GM21825 (cell line): Measurements from ENCODE around the gene RNF220.
"Not testable (repeated sequence)": the region's sequence is repeated elsewhere in the genome, so short reads cannot be mapped to it uniquely, and the experiment has no call there.

ENCODE experiments used
- ATAC-seq: cut with Tn5 transposase; IDR thresholded peaks from one replicate; pipeline ENCODE4 v1.9.1; 2021; ENCODE audit warnings: mild to moderate bottlenecking, moderate library complexity; ENCODE audit not compliant: unreplicated experiment

RNF220 gene

GRCh38 chr1:44545961-44546360, 140.9 kb downstream of the RNF220 start:
- ATAC-seq, result no peak

GRCh38 chr1:44546403-44547053, 141.5 kb downstream of the RNF220 start:
- no peak for ATAC-seq

DNA sequence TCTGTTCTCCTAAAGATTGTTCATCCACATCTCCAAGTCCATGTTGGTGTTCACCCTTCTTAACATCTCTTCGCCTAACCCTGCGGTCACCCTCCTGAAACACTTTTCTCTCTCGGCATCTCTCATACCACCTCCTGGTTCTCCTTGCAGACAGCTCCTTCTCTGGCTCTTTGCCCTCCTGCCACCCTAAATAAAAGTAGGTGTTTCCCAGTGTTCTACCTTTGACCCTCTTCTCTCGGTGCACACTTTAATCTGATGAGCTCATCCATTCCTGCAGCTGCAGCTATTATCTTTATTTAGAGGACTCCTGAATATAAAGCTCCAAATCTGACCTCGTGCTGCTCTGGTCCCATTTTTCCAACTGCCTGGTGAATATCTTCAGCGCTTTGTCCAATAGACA, 142.3 kb downstream of the RNF220 start:
- ATAC-seq, result no peak

- no peak for ATAC-seq
These were observed 142.8 kb downstream of the RNF220 start for GRCh38 chr1:44547837-44548236.

DNA sequence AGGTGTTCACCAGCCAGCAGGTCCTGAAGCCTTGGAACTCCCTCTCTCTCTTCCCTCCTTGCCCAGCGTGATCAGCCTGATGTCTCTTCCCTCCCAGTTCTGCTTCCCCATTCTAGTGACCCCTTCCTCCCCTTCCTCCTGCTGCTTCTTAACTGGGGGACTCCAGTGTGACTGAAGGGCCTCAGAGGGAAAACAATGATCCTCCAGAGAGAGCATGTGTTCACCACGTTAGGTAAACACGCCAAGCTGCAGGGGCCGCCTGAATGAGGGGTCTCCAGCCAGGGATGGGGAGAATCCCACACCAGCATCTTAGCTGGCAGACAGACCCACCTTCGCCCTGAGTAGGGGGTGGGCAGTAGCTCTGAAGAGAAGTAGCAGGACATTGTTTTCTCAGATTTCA, 144.5 kb downstream of the RNF220 start:
- ATAC-seq, result no peak

DNA sequence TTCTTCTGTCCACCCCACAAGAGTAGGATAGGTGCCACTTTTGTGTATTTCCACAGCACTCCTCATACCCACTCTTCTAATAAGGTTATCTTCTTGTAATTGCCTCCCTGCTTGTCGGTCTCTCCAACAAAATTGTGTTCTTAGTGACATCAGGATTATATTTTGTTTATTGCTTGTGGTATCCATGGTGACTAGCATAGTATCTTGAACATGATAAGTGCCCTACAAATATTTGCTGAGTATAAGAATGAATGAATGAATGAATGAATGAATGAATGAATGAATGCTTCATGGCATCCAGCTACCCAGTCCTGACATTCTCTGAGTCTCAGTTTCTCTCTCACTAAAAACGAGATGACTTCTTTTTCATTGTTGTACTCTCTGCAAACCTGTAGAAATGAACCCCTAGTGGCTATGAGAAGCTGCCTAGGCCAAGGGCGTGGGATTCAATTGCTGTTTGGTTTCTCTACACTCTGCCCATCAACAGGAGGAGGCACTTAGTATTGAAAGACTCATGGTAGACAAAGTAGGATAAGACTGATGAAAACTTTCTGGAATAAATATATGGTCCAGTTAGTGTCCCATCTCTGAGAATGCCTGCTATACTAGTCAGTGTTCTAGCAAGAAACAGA, 148.2 kb downstream of the RNF220 start:
- no peak for ATAC-seq

DNA sequence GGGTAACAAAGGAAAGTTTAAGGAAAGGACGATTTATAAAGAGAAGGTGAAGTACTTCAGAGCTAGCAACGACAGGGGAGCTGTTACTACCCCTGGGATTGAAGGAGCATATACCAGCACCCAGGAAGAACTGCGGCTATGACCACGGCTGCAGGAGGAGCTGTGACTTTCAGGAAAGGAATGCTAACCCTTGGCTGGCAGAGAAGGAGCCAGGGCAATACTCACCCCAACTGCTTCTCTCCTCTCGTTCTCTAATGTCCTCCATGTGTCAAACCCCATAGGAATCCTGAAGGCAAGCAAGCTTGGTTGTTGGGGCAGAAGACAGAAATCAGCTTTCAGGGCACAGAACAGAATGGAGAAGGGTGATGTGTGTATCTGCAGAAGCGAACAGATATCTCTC, 148.7 kb downstream of the RNF220 start:
- ATAC-seq, result no peak

DNA sequence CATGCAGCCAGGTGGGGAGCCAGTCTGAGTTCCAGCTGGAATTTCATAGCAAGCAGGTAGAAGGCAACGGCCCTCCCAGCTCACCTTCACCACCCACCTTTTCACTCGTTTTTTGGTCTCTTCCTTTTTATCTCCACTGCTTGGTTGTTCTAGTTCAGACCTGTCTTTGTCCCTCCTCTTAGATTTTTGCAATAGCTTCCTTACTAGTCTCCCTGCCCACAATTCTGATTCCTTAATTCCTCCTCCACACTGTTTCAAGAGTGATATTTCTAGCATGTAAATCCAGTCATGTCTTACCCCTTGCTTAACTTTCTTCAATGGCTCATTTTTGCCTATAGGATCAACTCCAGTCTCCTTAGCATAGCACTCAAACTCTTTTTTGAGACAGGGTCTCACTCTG, 149.7 kb downstream of the RNF220 start:
- no peak for ATAC-seq

DNA sequence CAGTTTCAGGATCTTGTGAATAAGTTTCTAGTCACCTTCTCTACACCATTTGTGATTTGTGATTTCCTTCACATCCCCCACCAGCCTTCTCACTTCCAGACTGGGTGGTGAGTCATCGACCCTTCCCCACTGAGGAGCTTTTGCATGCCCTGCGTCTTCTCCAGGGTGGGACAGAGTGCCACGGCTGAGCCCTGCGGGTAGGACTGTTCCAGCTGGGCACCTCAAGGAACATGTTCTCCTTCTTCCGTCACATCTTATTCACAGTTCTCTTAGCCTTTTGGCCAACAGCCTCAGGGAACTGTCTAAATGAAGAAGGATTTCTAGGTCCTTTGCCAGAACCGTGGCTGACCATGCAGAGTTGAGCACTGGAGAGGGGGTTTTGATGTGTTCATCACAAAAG, 152.7 kb downstream of the RNF220 start:
- ATAC-seq, result no peak

DNA sequence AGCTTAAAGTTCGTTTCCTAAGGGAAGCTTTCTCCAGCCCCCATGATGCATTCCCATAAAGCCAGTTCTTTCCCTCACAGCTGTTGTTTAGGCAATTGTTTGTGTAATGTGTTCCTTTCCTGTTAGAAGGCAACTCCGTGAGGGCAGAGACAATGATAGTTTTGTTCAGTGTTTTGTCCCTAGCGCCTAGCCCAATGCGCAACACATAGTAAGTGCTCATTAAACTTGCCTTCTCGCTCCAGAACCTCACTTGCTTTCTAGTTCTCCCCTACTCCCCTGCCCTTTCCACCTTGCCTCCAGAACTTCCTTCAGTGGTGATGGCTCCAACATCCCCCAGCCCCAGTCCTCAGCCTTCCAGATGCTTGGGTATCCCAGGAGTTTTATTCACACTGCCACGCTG, 153.8 kb downstream of the RNF220 start:
- ATAC-seq, result no peak

DNA sequence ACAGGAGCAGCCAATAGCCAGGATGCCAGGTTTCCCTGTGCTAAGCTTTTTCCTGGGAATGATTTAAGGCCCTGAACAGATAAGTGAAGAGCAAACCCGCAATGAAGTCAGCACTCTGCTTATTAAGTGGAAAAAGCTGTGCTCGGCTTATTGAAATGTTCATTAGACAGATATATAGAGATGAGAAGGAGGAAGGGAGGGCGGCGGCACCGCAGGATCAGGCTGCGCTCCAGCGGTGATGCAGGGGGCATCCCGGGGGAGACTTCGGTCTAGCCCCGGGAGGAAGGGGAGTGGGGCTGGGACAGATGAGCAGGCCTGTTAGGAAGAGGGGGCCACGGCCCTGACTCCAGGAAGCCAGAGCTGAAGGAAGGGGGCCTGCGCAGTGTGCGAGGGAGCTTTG, 154.3 kb downstream of the RNF220 start:
- ATAC-seq, result no peak

DNA sequence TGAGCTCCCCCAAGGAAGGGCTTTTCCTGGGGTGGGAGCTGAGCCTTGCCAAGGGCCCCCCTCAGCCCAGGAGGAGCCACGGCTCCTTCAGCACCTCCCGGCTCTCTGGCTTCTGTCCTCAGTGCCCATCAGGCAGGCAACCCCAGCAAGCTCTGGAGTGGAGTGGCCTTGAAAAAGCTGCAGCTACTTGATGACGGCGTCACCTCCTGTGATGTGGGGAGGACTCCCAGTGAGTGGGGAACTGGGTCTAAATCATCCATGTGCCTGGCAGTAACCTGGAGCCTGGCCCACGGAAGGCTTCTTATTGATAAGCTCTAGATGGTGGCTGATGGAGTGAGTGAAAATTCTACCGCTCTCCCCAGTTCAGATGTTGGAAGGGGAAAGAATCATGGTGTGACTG, 154.9 kb downstream of the RNF220 start:
- ATAC-seq, result no peak

GRCh38 chr1:44560696-44561095, 155.6 kb downstream of the RNF220 start:
- not testable (repeated sequence) for ATAC-seq

DNA sequence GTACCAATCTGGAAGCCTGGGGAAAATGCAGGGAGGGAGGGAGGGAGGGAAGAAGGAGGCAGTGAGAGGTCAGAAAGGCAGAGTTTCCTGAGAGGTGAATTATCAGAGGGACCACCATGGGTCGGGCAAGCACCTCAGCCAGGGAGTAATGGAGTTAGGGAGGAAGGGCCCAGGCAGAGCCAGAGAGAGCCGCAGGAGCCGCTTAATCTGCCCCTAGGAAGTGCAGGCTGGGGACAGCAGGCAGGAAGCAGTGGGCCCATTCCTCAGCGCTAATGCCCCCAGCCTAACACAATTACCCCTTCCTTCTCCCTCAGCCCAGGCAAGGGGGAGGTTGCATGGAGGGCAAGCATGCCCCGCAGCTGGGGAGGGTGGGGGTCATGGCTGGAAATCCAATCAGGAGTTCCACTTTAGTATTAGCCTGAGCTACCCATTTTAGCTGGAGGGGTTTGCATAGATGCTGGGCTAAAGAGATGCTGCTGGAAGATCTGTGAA, 160.2 kb downstream of the RNF220 start:
- no peak for ATAC-seq

GRCh38 chr1:44565833-44566232, 160.8 kb downstream of the RNF220 start:
- ATAC-seq, result no peak

GRCh38 chr1:44566281-44567046, 161.4 kb downstream of the RNF220 start:
- ATAC-seq, result no peak

DNA sequence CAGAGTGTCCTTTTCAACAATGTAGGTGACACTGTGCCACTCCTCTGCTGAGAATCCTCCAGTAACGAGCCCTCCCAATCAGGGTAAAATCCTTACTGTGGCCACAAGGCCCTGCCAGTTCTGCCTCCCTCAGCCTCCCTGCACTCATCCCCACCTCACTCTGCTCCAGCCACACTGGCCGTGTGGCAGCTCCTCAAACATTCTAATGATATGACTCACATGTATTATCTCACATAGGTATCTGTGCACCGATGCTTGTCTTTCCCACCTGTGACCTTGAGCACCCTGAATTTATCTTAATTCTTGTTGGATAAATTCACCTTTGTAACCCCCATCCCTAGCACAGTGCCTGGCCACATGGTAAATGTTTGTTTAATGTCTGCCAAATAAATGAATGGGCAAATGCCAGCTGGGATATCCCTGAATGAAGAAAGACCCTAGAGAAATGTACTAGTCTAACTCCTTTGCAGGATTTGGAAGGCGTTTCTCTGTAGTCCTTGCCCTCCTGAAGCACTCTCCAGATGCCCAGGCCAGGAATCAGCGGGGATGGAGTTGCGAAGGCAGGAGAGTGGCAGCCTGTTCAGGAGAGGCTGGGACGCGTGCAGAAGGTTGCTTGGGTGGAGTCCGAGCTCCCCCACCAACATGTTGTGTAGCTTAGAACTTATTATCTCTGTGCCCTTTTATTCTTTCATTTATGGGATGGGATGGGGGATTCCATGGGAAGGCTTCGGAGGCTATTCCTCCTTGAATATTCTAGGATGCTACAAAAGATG, 163.3 kb downstream of the RNF220 start:
- ATAC-seq, result no peak

GRCh38 chr1:44569491-44569890, 164.4 kb downstream of the RNF220 start:
- ATAC-seq, result no peak

DNA sequence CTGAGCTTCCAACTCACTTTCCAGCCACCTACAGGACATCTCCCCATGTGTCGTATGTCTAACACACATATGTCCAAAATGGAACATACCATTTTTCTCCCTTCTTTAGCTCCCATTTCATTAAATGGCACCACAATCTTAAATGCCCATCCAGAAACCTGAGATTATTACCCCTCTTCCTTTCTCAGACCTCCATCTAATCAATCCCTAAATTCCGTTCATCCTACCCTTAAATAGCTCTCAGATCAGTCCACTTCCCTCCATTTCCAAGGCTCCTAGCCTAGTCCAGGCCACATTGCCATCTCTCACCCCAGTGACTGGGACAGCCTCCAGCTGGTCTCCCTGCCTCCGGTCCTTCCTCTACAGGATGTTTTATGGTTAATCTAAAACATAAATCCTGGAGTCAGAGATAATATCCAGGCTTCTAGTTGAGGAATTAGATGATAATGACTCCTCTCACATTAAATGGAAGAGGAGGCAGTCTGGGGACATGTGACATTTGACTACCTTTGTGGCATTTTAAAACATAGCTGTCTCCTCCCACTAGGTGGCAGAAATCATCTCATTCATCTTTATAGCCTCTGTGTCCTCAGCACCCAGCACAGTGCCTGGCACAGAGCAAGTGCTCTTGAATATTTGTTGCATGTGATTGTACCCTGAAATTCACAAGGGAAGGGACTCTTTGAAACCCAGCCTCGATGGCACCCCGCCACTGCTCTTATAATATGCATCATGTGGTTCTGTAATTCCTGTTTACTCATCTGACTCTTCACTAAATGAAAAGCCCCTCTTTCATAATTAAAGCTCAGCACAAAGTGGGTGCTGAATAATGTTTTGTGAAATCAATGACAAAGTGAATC, 166.9 kb downstream of the RNF220 start:
- no peak for ATAC-seq

GRCh38 chr1:44572572-44572879, 167.5 kb downstream of the RNF220 start:
- ATAC-seq, result no peak

DNA sequence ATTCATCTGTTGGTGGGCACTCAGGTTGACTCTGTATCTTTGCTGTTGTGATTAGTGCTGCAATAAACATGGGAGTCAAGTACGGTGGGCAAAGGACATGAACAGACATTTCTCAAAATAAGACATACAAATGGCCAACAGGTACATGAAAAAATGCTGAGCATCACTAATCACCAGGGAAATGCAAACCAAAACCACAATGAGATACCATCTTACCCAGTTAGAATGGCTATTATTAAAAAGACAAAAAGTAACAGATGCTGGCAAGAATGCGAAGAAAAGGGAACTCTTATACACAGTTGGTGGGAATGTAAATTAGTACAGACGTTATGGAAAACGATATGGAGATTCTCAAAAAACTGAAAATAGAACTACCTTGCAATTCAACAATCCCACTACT, 170.3 kb downstream of the RNF220 start:
- ATAC-seq, result no peak
